Right lobe of liver (tissue), 4 donors: ENCODE data around the gene EPS8.

Source experiments
- CTCF ChIP-seq, 4 donors: fragments of 200-600 bp in 3 of 4; fragments of 450-650 bp in 1 of 4; IDR thresholded peaks; one replicate each; pipeline versions ENCODE4 v1.5.1 to v1.8.0; 2016 to 2022; ENCODE audit warnings: antibody characterized with exemption in 4 of 4, mild to moderate bottlenecking in 2 of 4
- POLR2A ChIP-seq: fragments of 450-650 bp; IDR thresholded peaks from one replicate; pipeline ENCODE4 v1.6.1; 2017; ENCODE audit warnings: antibody characterized with exemption, mild to moderate bottlenecking
- donor health status: DM: no; HTN: no; CAD: no.
- donor health status: DM: no; HTN: no; CAD: no.
- donor health status: DM: no; HTN: yes; CAD: no.

- TF ChIP-seq POLR2A: no peak
- TF ChIP-seq CTCF (IDR thresholded peaks at IDR 0.05): no peak
These were observed 18.6 kb downstream of the EPS8 start for GRCh38 chr12:15770581-15770980.
